Endothelial cell of umbilical vein (primary cell): ENCODE measurements around the gene EDC4. TPM values are rescaled to one million over a fixed set of nuclear protein-coding genes. Genes with fewer than 3 reads are reported as not detected.

Source experiments
- BruUV-seq: library from RNA; stranded (reverse); fragments of 400-500 nt; replicated peaks from 2 replicates; lab custom pipeline; 2021; lab: Mats Ljungman, UMichigan
- CTCF ChIA-PET: fragments of 300-600, 350-600 bp; sonication (Branson Sonifier 250); formaldehyde crosslinking; loops from one replicate; lab custom pipeline; 2021; ENCODE audit warnings: antibody characterized with exemption, inconsistent platforms; lab: Charles Lee
- POLR2A ChIA-PET: fragments of 300-600, 350-600 bp; sonication (Branson Sonifier 250); formaldehyde crosslinking; loops from one replicate; lab custom pipeline; 2021; ENCODE audit warnings: antibody characterized with exemption, inconsistent platforms; lab: Charles Lee
- DNase-seq: peaks from one replicate; pipeline ENCODE4 v3.0.0-alpha.2; 2011; ENCODE audit warnings: low read depth, low spot score
- FAIRE-seq: peaks from 2 replicates; lab custom pipeline; 2011; peaks lifted over from hg19 to GRCh38; lab: Jason Lieb, UNC
- H2AFZ ChIP-seq: 2 replicates; pipeline ENCODE4 v1.6.0; 2012; ENCODE audit warnings: low read depth, low read length, control low read depth, inconsistent platforms
- H3K27ac ChIP-seq: 2 replicates; pipeline ENCODE4 v1.5.1; 2011; ENCODE audit warnings: low read depth, mild to moderate bottlenecking, control low read depth, low read length, moderate library complexity; ENCODE audit not compliant: insufficient read depth
- H3K27me3 ChIP-seq, 2 experiments: 2 replicates each; pipeline versions ENCODE4 v1.6.0 to v1.6.1; 2011; ENCODE audit warnings: low read length in 2 of 2, mixed read lengths in 1 of 2; ENCODE audit not compliant: control insufficient read depth in 2 of 2, insufficient read depth in 2 of 2
- H3K36me3 ChIP-seq, 2 experiments: 2 replicates in 1 of 2; 3 replicates in 1 of 2; pipeline ENCODE4 v1.5.1; 2011; ENCODE audit warnings: low read length in 2 of 2, mild to moderate bottlenecking in 1 of 2, moderate library complexity in 1 of 2; ENCODE audit not compliant: control insufficient read depth in 2 of 2, insufficient read depth in 2 of 2; ENCODE audit errors: extremely low read depth in 1 of 2
- H3K4me1 ChIP-seq: 3 replicates; pipeline ENCODE4 v1.5.1; 2011; ENCODE audit warnings: mild to moderate bottlenecking, low read length; ENCODE audit not compliant: control insufficient read depth, insufficient read depth; ENCODE audit errors: extremely low read depth
- H3K4me2 ChIP-seq: 2 replicates; pipeline ENCODE4 v1.6.1; 2011; ENCODE audit warnings: low read length, control low read depth, mixed read lengths; ENCODE audit not compliant: insufficient read depth
- H3K4me3 ChIP-seq, 3 experiments: fragments of 200-600 bp in 1 of 3; sonication (generic), shearing (Covaris generic) in 1 of 3; replicated peaks in 1 of 3; 2 replicates each; pipeline ENCODE4 v1.5.1; 2011 to 2016; ENCODE audit warnings: control low read depth in 3 of 3, low read length in 3 of 3, mild to moderate bottlenecking in 2 of 3, inconsistent platforms in 1 of 3, low read depth in 1 of 3, moderate library complexity in 1 of 3; ENCODE audit not compliant: insufficient read depth in 1 of 3
- H3K79me2 ChIP-seq: 2 replicates; pipeline ENCODE4 v1.6.0; 2012; ENCODE audit warnings: low read length, inconsistent platforms; ENCODE audit not compliant: control insufficient read depth, insufficient read depth
- H3K9ac ChIP-seq: replicated peaks from 2 replicates; pipeline ENCODE3; 2011; ENCODE audit warnings: low read length, control low read depth; ENCODE audit not compliant: insufficient read depth; ENCODE audit errors: extremely low read depth
- H3K9me1 ChIP-seq: replicated peaks from 3 replicates; pipeline ENCODE4 v1.6.0; 2011; ENCODE audit warnings: mild to moderate bottlenecking, low read length; ENCODE audit not compliant: control insufficient read depth, insufficient read depth; ENCODE audit errors: extremely low read depth
- H3K9me3 ChIP-seq: replicated peaks from 2 replicates; pipeline ENCODE4 v1.5.1; 2012; ENCODE audit warnings: low read length, inconsistent platforms; ENCODE audit not compliant: control insufficient read depth, insufficient read depth
- H4K20me1 ChIP-seq: replicated peaks from 2 replicates; pipeline ENCODE3; 2011; ENCODE audit warnings: mild to moderate bottlenecking, low read length; ENCODE audit not compliant: control insufficient read depth, insufficient read depth; ENCODE audit errors: extremely low read depth
- CTCF ChIP-seq, 2 donors: IDR thresholded peaks; 1 replicate in 1 of 2; 2 replicates in 1 of 2; pipeline ENCODE4 v1.5.1; 2011; ENCODE audit warnings: low read length in 2 of 2, mild to moderate bottlenecking in 2 of 2, moderate library complexity in 2 of 2, control low read depth in 1 of 2, inconsistent platforms in 1 of 2, low read depth in 1 of 2; ENCODE audit not compliant: insufficient read depth in 1 of 2; ENCODE audit errors: extremely low read depth in 1 of 2
- EZH2 ChIP-seq: IDR thresholded peaks from 2 replicates; pipeline ENCODE4 v1.6.1; 2012; ENCODE audit warnings: borderline replicate concordance, low read depth, mild to moderate bottlenecking, moderate library complexity, low read length, inconsistent platforms; ENCODE audit not compliant: severe bottlenecking
- FOS ChIP-seq: IDR thresholded peaks from 2 replicates; pipeline ENCODE4 v1.6.1; 2011; ENCODE audit warnings: mild to moderate bottlenecking, low read length, moderate library complexity, borderline replicate concordance; ENCODE audit not compliant: insufficient read depth
- GATA2 ChIP-seq: IDR thresholded peaks from 2 replicates; pipeline ENCODE4 v1.7.0; 2011; ENCODE audit warnings: low read depth, mild to moderate bottlenecking, moderate library complexity, mixed read lengths, low read length; ENCODE audit not compliant: insufficient read length, insufficient read depth
- JUN ChIP-seq: IDR thresholded peaks from 2 replicates; pipeline ENCODE4 v1.6.1; 2011; ENCODE audit warnings: borderline replicate concordance, low read depth; ENCODE audit not compliant: insufficient read length, insufficient read depth
- MYC ChIP-seq: IDR thresholded peaks from one replicate; pipeline ENCODE4 v1.6.1; 2011; ENCODE audit warnings: mild to moderate bottlenecking, low read depth, low read length
- POLR2A ChIP-seq: IDR thresholded peaks from 2 replicates; pipeline ENCODE4 v1.6.1; 2012; ENCODE audit warnings: low read depth, mild to moderate bottlenecking, control low read depth, low read length
- POLR2AphosphoS5 ChIP-seq: IDR thresholded peaks from 2 replicates; pipeline ENCODE4 v1.6.1; 2012; ENCODE audit warnings: low read depth, mild to moderate bottlenecking, control low read depth, low read length, moderate library complexity; ENCODE audit not compliant: insufficient read depth
- dilution Hi-C: fragments of 300-500 bp; cut with MboI; formaldehyde crosslinking; loops from one replicate; pipeline ENCODE4 v1.15.0; 2019; ENCODE audit warnings: low sequenced_read_pairs; ENCODE audit not compliant: extremely low pct_ligation_motif_present
- intact Hi-C: fragments of 100-400 bp; cut with micrococcal nuclease; formaldehyde crosslinking; loops from one replicate; pipeline ENCODE4 v1.10.0; 2022
- polyA plus RNA-seq, 4 experiments: library from polyadenylated mRNA; depleted of rRNA in 3 of 4; stranded (reverse) in 3 of 4; unstranded in 1 of 4; fragments of >200 nt; gene quantifications; 2 replicates each; pipeline versions ENCODE4 v1.2.1 to v1.2.3, GENCODE V29; 2011 to 2012; ENCODE audit warnings: missing spikeins in 1 of 4
- total RNA-seq: library from RNA; stranded (reverse); gene quantifications from 2 replicates; pipeline ENCODE4 v1.2.3, GENCODE V29; 2021
- TF ChIP-seq, protein P1 (sequence below): IDR thresholded peaks from 2 replicates; pipeline ENCODE4 v1.6.1; 2011; ENCODE audit not compliant: insufficient read depth, insufficient read length

Gene EDC4
- total and polyA plus RNA-seq, 2 donors (not counting 3 experiments of a cell fraction or from before 2014, with no cell fraction given) = 57.5 to 81.2 TPM

DNA sequence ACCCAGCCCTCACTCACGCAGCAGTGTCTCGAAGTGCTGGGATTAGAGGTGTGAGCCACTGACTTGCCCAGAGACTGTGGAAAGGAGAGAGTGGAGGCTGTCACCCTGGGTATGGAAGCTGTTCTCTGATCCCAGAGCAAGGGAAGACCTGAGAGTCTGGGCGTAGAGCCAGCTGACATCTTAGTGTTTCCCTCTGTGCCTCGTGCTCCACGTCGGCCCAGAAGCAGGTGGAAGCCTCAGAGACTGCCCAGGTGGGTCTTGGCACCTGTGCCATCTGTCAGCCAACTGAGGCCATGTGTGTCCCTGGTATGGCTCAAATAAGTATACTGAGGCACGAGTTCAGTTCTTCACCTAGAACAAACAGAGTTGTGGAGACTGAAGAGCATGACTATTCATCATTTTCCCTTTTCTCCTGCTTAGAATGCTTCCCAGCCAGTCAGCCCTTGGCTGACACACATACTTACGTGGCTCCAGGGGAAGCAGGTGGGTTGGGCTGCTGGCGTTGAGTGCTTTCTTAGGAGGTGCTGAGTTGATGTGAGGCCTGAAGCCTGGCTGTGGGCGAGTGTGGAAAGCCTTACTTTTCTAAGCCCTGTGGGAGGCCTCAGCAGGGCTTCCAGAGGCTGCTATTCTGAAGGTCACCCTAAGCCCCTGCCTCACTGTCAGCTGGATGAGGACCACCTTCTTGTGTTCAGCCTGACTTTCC lies 50.7 kb downstream of the EDC4 start:
- Histone ChIP-seq H3K79me2 (no peaks in the 10 kb centered on the region), H3K9ac (no peak overlapping the region), H4K20me1 (no peaks in the 10 kb centered on the region), H3K9me3 (no peaks in the 10 kb centered on the region), H2AFZ (no peak overlapping the region), H3K9me1 (no peaks in the 10 kb centered on the region), H3K4me3 (no peak overlapping the region), H3K4me1 (peaks cover 10% of the 10 kb centered on the region), H3K36me3 (peaks cover 0 to 28% of the 10 kb centered on the region in 2 experiments), H3K27ac (no peak overlapping the region), H3K27me3 (no peaks in the 10 kb centered on the region), H3K4me2 (no peak overlapping the region)
- FAIRE-seq (no peak), DNase-seq (no peak)
- ChIA-PET POLR2A (no interaction called here), CTCF (interaction anchor here (0.7 to 1.6 kb wide), 3 partner anchors 40 to 107 kb away, joined by 3 to 8 read pairs (median 3); partner anchors contain the start of gene NRN1L)
- no peak for TF ChIP-seq EZH2
- TF ChIP-seq POLR2AphosphoS5 = no peak
- dilution Hi-C loops (loop anchor here (25.0 kb wide), 1 partner anchor 236 kb away; no protein-coding TSS in a partner anchor), intact Hi-C loops (loop anchor here (10.0 kb wide), 1 partner anchor 399 kb away; the partner anchor contains the start of gene RIPOR1)
- BruUV-seq = no TSS peak

GRCh38 chr16:67924140-67924906 lies 51.5 kb downstream of the EDC4 start:
- no peak overlapping the region for H3K4me3 ChIP-seq
- intact Hi-C loops = loop anchor here (10.0 kb wide), 1 partner anchor 400 kb away; the partner anchor contains the start of gene RIPOR1

More at GRCh38 chr16:67924140-67924906, 51.5 kb downstream of the EDC4 start:
- ChIA-PET POLR2A (interaction anchor here (0.8 kb wide), 1 partner anchor 10 kb away, joined by 5 read pairs; no protein-coding TSS in a partner anchor), CTCF (interaction anchor here (0.9 to 6.1 kb wide), 7 partner anchors 10 to 403 kb away, joined by 3 to 106 read pairs (median 11); partner anchors contain the start of genes NRN1L and PSKH1)
- Histone ChIP-seq H3K9me1 (no peaks in the 10 kb centered on the region), H3K36me3 (peaks cover 0 to 24% of the 10 kb centered on the region in 2 experiments), H3K4me2 (no peak overlapping the region), H3K4me1 (peaks cover 10% of the 10 kb centered on the region), H3K79me2 (no peaks in the 10 kb centered on the region), H3K9ac (no peak overlapping the region), H4K20me1 (no peaks in the 10 kb centered on the region), H3K27ac (no peak overlapping the region), H3K27me3 (no peaks in the 10 kb centered on the region), H3K9me3 (no peaks in the 10 kb centered on the region), H2AFZ (no peak overlapping the region)
- DNase-seq = no peak
- TF ChIP-seq JUN = no peak
- no peak for TF ChIP-seq FOS
- TF ChIP-seq, protein P1, sequence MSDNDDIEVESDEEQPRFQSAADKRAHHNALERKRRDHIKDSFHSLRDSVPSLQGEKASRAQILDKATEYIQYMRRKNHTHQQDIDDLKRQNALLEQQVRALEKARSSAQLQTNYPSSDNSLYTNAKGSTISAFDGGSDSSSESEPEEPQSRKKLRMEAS = no peak
- TF ChIP-seq POLR2A = no peak
- no peak for TF ChIP-seq MYC
- TF ChIP-seq POLR2AphosphoS5 = no peak
- no peak for TF ChIP-seq CTCF (IDR thresholded peaks at IDR 0.05; ENCODE audit: extremely low read depth in 1 of 2, insufficient read depth in 1 of 2, low read depth in 1 of 2, low read length in 2 of 2)
- TF ChIP-seq EZH2 = no peak
- no peak for TF ChIP-seq GATA2
- dilution Hi-C loops = loop anchor here (25.0 kb wide), 1 partner anchor 237 kb away; no protein-coding TSS in a partner anchor
- no peak for FAIRE-seq
- BruUV-seq = no TSS peak
